H1 (cell line): ENCODE data around the gene MYRIP.

Experiments
- CEBPB ChIP-seq: IDR thresholded peaks from 2 replicates; pipeline ENCODE4 v1.6.1; 2012; ENCODE audit warnings: low read depth, low read length
- CTCF ChIP-seq, 3 experiments: IDR thresholded peaks; 1 replicate in 2 of 3; 2 replicates in 1 of 3; pipeline versions ENCODE4 v1.5.1 to v1.6.1; 2011; ENCODE audit warnings: low read length in 3 of 3, mild to moderate bottlenecking in 3 of 3, inconsistent platforms in 2 of 3, low read depth in 1 of 3, moderate library complexity in 1 of 3; ENCODE audit not compliant: insufficient read depth in 1 of 3; ENCODE audit errors: control extremely low read depth in 1 of 3
- EP300 ChIP-seq, 2 experiments: IDR thresholded peaks; 1 replicate in 1 of 2; 2 replicates in 1 of 2; pipeline ENCODE4 v1.6.1; 2011 to 2012; ENCODE audit warnings: low read depth in 2 of 2, low read length in 2 of 2, mild to moderate bottlenecking in 2 of 2, borderline replicate concordance in 1 of 2, inconsistent platforms in 1 of 2, moderate library complexity in 1 of 2
- JUN ChIP-seq: IDR thresholded peaks from 2 replicates; pipeline ENCODE4 v1.6.1; 2011; ENCODE audit warnings: low read depth, mild to moderate bottlenecking, improper control_type of control experiment, low read length
- JUND ChIP-seq: IDR thresholded peaks from 2 replicates; pipeline ENCODE4 v1.6.1; 2011; ENCODE audit warnings: mild to moderate bottlenecking, improper control_type of control experiment, low read length
- NRF1 ChIP-seq: IDR thresholded peaks from 2 replicates; pipeline ENCODE4 v1.6.1; 2011; ENCODE audit warnings: mild to moderate bottlenecking, low read depth, low read length, improper control_type of control experiment
- PHF8 ChIP-seq: fragments of 200-600 bp; sonication (generic); conservative IDR thresholded peaks from 2 replicates; pipeline ENCODE4 v1.7.1; 2012; ENCODE audit warnings: low read depth, mild to moderate bottlenecking, inconsistent platforms, low read length, moderate library complexity
- POLR2A ChIP-seq, 2 experiments: IDR thresholded peaks; 1 replicate in 1 of 2; 2 replicates in 1 of 2; pipeline ENCODE4 v1.6.1; 2011; ENCODE audit warnings: low read depth in 2 of 2, low read length in 2 of 2, mild to moderate bottlenecking in 2 of 2; ENCODE audit errors: control extremely low read depth in 1 of 2
- RAD21 ChIP-seq, 2 experiments: IDR thresholded peaks in 1 of 2; conservative IDR thresholded peaks in 1 of 2; 2 replicates each; pipeline ENCODE4 v1.6.1; 2011; ENCODE audit warnings: low read depth in 2 of 2, low read length in 2 of 2, improper control_type of control experiment in 1 of 2, inconsistent platforms in 1 of 2, mild to moderate bottlenecking in 1 of 2, moderate library complexity in 1 of 2
- TAF1 ChIP-seq: IDR thresholded peaks from 2 replicates; pipeline ENCODE4 v1.6.1; 2011; ENCODE audit warnings: mild to moderate bottlenecking, low read depth, low read length

- no peak for TF ChIP-seq JUND
- peak; percentile 43 to 68 (median 62) for TF ChIP-seq CTCF (IDR thresholded peaks at IDR 0.05; ENCODE audit: control extremely low read depth in 1 of 3, insufficient read depth in 1 of 3, low read depth in 1 of 3, low read length in 3 of 3)
- no peak for TF ChIP-seq JUN
- TF ChIP-seq EP300 (IDR thresholded peaks at IDR 0.05; ENCODE audit: borderline replicate concordance in 1 of 2, low read depth in 2 of 2, low read length in 2 of 2) = no peak
- TF ChIP-seq TAF1 = no peak
- no peak for TF ChIP-seq NRF1
- TF ChIP-seq CEBPB = no peak
- peak; percentile 21 to 27; a peak in 2 of 4 replicates for TF ChIP-seq RAD21 (IDR thresholded peaks at IDR 0.05 in 1 of 2, conservative IDR thresholded peaks at IDR 0.05 in 1 of 2; ENCODE audit: low read depth in 2 of 2, low read length in 2 of 2)
- TF ChIP-seq PHF8 = no peak
- TF ChIP-seq POLR2A (IDR thresholded peaks at IDR 0.05; ENCODE audit: control extremely low read depth in 1 of 2, low read depth in 2 of 2, low read length in 2 of 2) = no peak
These were observed 371.8 kb downstream of the MYRIP start for GRCh38 chr3:40181182-40181581.
